Neutrophil (primary cell): ENCODE data around the gene ACVR1.

ENCODE experiments used
- H3K27ac ChIP-seq: fragments of 200-600 bp; sonication (generic); 2 replicates; pipeline ENCODE4 v1.5.1; 2016; ENCODE audit warnings: mild to moderate bottlenecking, moderate library complexity
- H3K27me3 ChIP-seq: fragments of 200-600 bp; sonication (generic); 2 replicates; pipeline ENCODE4 v1.6.0; 2016; ENCODE audit warnings: mild to moderate bottlenecking
- H3K36me3 ChIP-seq: fragments of 200-600 bp; sonication (generic); 2 replicates; pipeline ENCODE4 v1.5.1; 2017
- H3K4me1 ChIP-seq, 2 experiments: fragments of 200-600 bp in 1 of 2; sonication (generic) in 1 of 2; 1 replicate in 1 of 2; 2 replicates in 1 of 2; pipeline versions ENCODE4 v1.5.1 to v1.6.1; 2013 to 2016; ENCODE audit warnings: low read depth in 1 of 2, low read length in 1 of 2, mild to moderate bottlenecking in 1 of 2, moderate library complexity in 1 of 2; ENCODE audit not compliant: control insufficient read depth in 1 of 2, insufficient read depth in 1 of 2
- H3K4me3 ChIP-seq, 2 experiments: fragments of 200-600 bp in 1 of 2; sonication (generic) in 1 of 2; 1 replicate in 1 of 2; 2 replicates in 1 of 2; pipeline ENCODE4 v1.5.1; 2013 to 2016; ENCODE audit warnings: low read depth in 1 of 2, low read length in 1 of 2, mild to moderate bottlenecking in 1 of 2, moderate library complexity in 1 of 2
- H3K9me3 ChIP-seq: fragments of 200-600 bp; sonication (generic); 2 replicates; pipeline ENCODE4 v1.5.1; 2016
- CTCF ChIP-seq: fragments of 200-600 bp; sonication (generic); IDR thresholded peaks from 2 replicates; pipeline ENCODE4 v1.5.1; 2016; ENCODE audit warnings: antibody characterized with exemption

Gene ACVR1

GRCh38 chr2:157853211-157853610 lies 22.9 kb downstream of the ACVR1 start:
- TF ChIP-seq CTCF, result no peak
- no peaks in the 10 kb centered on the region for H3K4me1 ChIP-seq

GRCh38 chr2:157849591-157849990 lies 26.5 kb downstream of the ACVR1 start:
- H3K27me3 ChIP-seq, result no peaks in the 10 kb centered on the region
- no peaks in the 10 kb centered on the region for H3K36me3 ChIP-seq
- H3K9me3 ChIP-seq, result no peaks in the 10 kb centered on the region
- TF ChIP-seq CTCF, result no peak
- H3K4me3 ChIP-seq, result no peak overlapping the region
- H3K27ac ChIP-seq, result no peak overlapping the region
- H3K4me1 ChIP-seq, result no peaks in the 10 kb centered on the region

More at GRCh38 chr2:157853211-157853610, 22.9 kb downstream of the ACVR1 start:
- no peaks in the 10 kb centered on the region for H3K27me3 ChIP-seq
- H3K27ac ChIP-seq, result no peak overlapping the region
- H3K9me3 ChIP-seq, result no peaks in the 10 kb centered on the region
- H3K4me3 ChIP-seq, result no peak overlapping the region
- no peaks in the 10 kb centered on the region for H3K36me3 ChIP-seq

GRCh38 chr2:157848213-157848612 lies 27.9 kb downstream of the ACVR1 start:
- Histone ChIP-seq H3K27ac (no peak overlapping the region), H3K4me1 (no peaks in the 10 kb centered on the region)
- no peak for TF ChIP-seq CTCF

GRCh38 chr2:157845081-157845480 lies 31.0 kb downstream of the ACVR1 start:
- Histone ChIP-seq H3K4me3 (no peak overlapping the region), H3K27me3 (peaks cover 9% of the 10 kb centered on the region), H3K36me3 (no peaks in the 10 kb centered on the region), H3K27ac (no peak overlapping the region), H3K4me1 (no peaks in the 10 kb centered on the region), H3K9me3 (no peaks in the 10 kb centered on the region)
- no peak for TF ChIP-seq CTCF

More at GRCh38 chr2:157848213-157848612, 27.9 kb downstream of the ACVR1 start:
- Histone ChIP-seq H3K27me3 (no peaks in the 10 kb centered on the region), H3K9me3 (no peaks in the 10 kb centered on the region), H3K4me3 (no peak overlapping the region), H3K36me3 (no peaks in the 10 kb centered on the region)

- H3K36me3 ChIP-seq, result no peaks in the 10 kb centered on the region
- no peak for TF ChIP-seq CTCF
- no peak overlapping the region for H3K4me3 ChIP-seq
- H3K4me1 ChIP-seq, result no peaks in the 10 kb centered on the region
- H3K9me3 ChIP-seq, result no peaks in the 10 kb centered on the region
- peaks cover 20% of the 10 kb centered on the region for H3K27me3 ChIP-seq
- H3K27ac ChIP-seq, result no peak overlapping the region
Observed at GRCh38 chr2:157843935-157844334, 32.2 kb downstream of the ACVR1 start.

- no peak overlapping the region for H3K27ac ChIP-seq
- H3K4me3 ChIP-seq, result no peak overlapping the region
- no peaks in the 10 kb centered on the region for H3K36me3 ChIP-seq
- H3K9me3 ChIP-seq, result no peaks in the 10 kb centered on the region
- H3K27me3 ChIP-seq, result peaks cover 29% of the 10 kb centered on the region
- H3K4me1 ChIP-seq, result no peaks in the 10 kb centered on the region
- TF ChIP-seq CTCF, result no peak
Observed at GRCh38 chr2:157843081-157843480, 33.0 kb downstream of the ACVR1 start.
